ENCODE results near the gene ALDH1L1.

DNA sequence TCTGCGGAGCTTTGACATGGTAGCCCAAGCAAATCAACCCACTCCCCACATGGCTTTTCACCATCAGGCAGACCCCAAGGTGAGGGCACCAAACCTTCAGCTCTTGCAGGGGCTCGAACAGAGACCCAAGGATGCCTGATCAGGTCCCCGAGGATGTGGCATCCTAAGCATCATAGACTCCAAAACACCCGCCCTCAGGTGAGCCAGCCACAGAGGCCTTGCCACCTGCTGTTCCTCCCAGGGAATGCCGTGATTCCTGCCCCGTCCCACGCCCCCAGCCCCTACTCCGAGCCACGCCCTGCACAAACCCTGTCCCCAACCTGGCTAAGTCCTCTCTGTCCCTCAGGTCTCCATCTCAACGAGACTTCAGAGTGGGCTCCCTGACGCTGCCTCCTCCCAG, 61.8 kb downstream of the ALDH1L1 start:
- TF ChIP-seq, protein P1, sequence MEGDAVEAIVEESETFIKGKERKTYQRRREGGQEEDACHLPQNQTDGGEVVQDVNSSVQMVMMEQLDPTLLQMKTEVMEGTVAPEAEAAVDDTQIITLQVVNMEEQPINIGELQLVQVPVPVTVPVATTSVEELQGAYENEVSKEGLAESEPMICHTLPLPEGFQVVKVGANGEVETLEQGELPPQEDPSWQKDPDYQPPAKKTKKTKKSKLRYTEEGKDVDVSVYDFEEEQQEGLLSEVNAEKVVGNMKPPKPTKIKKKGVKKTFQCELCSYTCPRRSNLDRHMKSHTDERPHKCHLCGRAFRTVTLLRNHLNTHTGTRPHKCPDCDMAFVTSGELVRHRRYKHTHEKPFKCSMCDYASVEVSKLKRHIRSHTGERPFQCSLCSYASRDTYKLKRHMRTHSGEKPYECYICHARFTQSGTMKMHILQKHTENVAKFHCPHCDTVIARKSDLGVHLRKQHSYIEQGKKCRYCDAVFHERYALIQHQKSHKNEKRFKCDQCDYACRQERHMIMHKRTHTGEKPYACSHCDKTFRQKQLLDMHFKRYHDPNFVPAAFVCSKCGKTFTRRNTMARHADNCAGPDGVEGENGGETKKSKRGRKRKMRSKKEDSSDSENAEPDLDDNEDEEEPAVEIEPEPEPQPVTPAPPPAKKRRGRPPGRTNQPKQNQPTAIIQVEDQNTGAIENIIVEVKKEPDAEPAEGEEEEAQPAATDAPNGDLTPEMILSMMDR (conservative IDR thresholded peaks at IDR 0.05 in 1 of 2, IDR thresholded peaks at IDR 0.05 in 1 of 2; ENCODE audit: extremely low read depth in 1 of 2, insufficient read depth in 1 of 2, low read depth in 1 of 2, low read length in 2 of 2): no peak
- no peak for TF ChIP-seq EZH2 (IDR thresholded peaks at IDR 0.05; ENCODE audit: borderline replicate concordance, low read length)
